ENCODE data around the gene PAQR9. TPM values are rescaled to one million over a fixed set of nuclear protein-coding genes. Genes with fewer than 3 reads are reported as not detected.

The PAQR9 gene
- total RNA-seq, 2 experiments from 2014 or later = not detected

DNA sequence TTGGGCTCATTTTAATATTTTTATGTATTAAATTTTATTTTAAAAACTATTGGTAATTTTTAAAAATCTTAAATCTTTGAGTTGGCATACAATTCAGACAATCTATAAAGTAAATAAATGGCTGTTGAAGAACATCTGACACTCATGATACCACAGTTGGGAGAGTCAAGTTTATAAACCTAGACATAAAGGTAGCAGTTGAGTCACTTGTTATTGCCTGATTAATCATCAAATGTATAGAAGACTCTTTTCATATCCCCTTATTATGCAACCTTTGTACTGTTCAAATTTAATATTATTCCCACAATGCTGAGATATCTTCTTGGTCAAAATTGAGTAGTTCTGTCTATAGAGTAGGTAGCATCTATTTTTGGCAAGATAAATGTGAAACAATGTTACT lies 19.6 kb downstream of the PAQR9 start:
- ChIA-PET CTCF (ENCODE audit: unreplicated experiment) (no interaction called here), POLR2A (no interaction called here)
- no peaks in the 10 kb centered on the region for H3K9me2 ChIP-seq (ENCODE audit: insufficient read depth, low read length)
- H3K79me2 ChIP-seq (ENCODE audit: insufficient read depth, low read depth, low read length) = no peaks in the 10 kb centered on the region
- H3K4me3 ChIP-seq (ENCODE audit: low read depth, low read length, poor library complexity, severe bottlenecking) = no peak overlapping the region
- intact Hi-C loops (cut with micrococcal nuclease; ENCODE audit: unreplicated experiment) = loop anchor here (1.0 kb wide), 1 partner anchor 36 kb away; no protein-coding TSS in a partner anchor
- no peaks in the 10 kb centered on the region for H3K4me1 ChIP-seq (ENCODE audit: insufficient read depth, low read length, poor library complexity, severe bottlenecking)
- TF ChIP-seq CTCF (conservative IDR thresholded peaks at IDR 0.05; ENCODE audit: low read length) (no peak), EZH2phosphoT487 (IDR thresholded peaks at IDR 0.05; ENCODE audit: borderline replicate concordance, low read depth, low read length) (no peak)
- H3K9me3 ChIP-seq (ENCODE audit: low read length) = no peaks in the 10 kb centered on the region
- H3K4me2 ChIP-seq (ENCODE audit: low read length) = no peak overlapping the region
- H3K27ac ChIP-seq (ENCODE audit: low read depth, low read length, poor library complexity, severe bottlenecking) = no peak overlapping the region
- BruUV-seq (replicated peaks) = no TSS peak
- no peak for DNase-seq (ENCODE audit: low spot score)
- no peaks in the 10 kb centered on the region for H4K20me1 ChIP-seq (ENCODE audit: insufficient read depth, low read length)
- H2AFZ ChIP-seq (ENCODE audit: low read length) = no peak overlapping the region
- H3K36me3 ChIP-seq (ENCODE audit: insufficient read depth, low read length) = no peaks in the 10 kb centered on the region

DNA sequence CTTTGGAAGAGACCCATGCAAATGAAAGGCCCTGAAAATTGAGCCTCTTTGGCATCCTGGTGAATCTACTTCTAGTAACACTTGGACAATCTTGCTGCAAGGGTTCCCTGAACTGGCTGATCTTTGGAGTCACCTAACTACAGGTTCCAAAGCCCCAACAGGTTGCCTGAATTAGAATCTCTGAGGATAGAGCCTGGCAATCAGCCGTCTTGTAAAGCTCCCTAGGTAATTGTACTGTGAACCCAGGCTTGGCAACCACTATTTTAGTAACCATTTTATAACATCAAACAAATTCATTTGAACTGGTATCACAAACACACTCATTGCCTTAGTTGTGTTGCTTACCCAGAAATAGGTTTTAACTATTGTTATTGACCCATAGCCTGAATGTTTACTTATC lies 20.1 kb downstream of the PAQR9 start:
- DNase-seq (ENCODE audit: low spot score) = no peak
- intact Hi-C loops (cut with micrococcal nuclease; ENCODE audit: unreplicated experiment) = loop anchor here (1.0 kb wide), 1 partner anchor 37 kb away; no protein-coding TSS in a partner anchor
- Histone ChIP-seq H2AFZ (ENCODE audit: low read length) (no peak overlapping the region), H3K9me3 (ENCODE audit: low read length) (no peaks in the 10 kb centered on the region), H3K4me2 (ENCODE audit: low read length) (no peak overlapping the region), H3K79me2 (ENCODE audit: insufficient read depth, low read depth, low read length) (no peaks in the 10 kb centered on the region), H3K9me2 (ENCODE audit: insufficient read depth, low read length) (no peaks in the 10 kb centered on the region), H4K20me1 (ENCODE audit: insufficient read depth, low read length) (no peaks in the 10 kb centered on the region), H3K4me3 (ENCODE audit: low read depth, low read length, poor library complexity, severe bottlenecking) (no peak overlapping the region), H3K4me1 (ENCODE audit: insufficient read depth, low read length, poor library complexity, severe bottlenecking) (no peaks in the 10 kb centered on the region), H3K36me3 (ENCODE audit: insufficient read depth, low read length) (no peaks in the 10 kb centered on the region), H3K27ac (ENCODE audit: low read depth, low read length, poor library complexity, severe bottlenecking) (no peak overlapping the region)
- ChIA-PET POLR2A (no interaction called here), CTCF (ENCODE audit: unreplicated experiment) (no interaction called here)
- BruUV-seq (replicated peaks) = no TSS peak
- no peak for TF ChIP-seq EZH2phosphoT487 (IDR thresholded peaks at IDR 0.05; ENCODE audit: borderline replicate concordance, low read depth, low read length)
- TF ChIP-seq CTCF (conservative IDR thresholded peaks at IDR 0.05; ENCODE audit: low read length) = no peak

DNA sequence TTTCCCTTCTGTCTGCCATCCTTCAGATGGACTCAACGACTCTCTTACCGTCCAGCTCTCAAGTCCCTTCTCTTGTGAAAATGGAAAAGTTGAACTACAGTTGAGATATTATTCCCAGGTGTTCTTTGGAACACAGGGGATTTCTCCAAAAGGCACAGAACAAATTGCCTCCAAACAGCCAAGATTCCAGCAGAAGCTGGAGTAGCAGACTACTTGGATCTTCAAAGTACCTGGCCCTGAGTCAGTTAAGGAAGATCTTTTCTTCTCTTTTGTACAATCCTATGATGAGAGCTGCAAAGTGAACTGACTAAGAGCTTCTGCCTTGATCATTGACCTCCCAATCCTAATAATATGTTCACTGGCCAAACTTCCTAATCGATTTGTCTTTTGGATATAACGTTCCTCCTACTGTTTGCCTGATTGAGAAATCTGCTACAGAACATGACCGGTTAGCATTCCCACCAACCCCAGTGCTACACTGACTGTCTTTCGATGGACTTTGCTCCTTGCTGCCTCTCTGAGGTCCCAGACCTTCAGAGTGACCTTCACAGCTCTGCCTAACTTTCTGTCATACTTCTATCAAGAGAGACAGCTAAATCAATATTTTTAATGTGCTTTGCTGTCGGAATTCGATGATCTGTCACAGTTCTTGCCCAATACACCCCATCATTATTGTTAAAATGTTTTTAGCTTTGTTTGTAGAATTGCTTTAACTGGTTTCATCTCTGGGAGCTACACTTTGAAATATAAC lies 21.9 kb downstream of the PAQR9 start:
- Histone ChIP-seq H3K4me1 (ENCODE audit: insufficient read depth, low read length, poor library complexity, severe bottlenecking) (no peaks in the 10 kb centered on the region), H3K4me2 (ENCODE audit: low read length) (no peak overlapping the region), H3K4me3 (ENCODE audit: low read depth, low read length, poor library complexity, severe bottlenecking) (no peak overlapping the region), H3K27ac (ENCODE audit: low read depth, low read length, poor library complexity, severe bottlenecking) (no peak overlapping the region), H4K20me1 (ENCODE audit: insufficient read depth, low read length) (no peaks in the 10 kb centered on the region), H3K9me2 (ENCODE audit: insufficient read depth, low read length) (no peaks in the 10 kb centered on the region), H3K36me3 (ENCODE audit: insufficient read depth, low read length) (no peaks in the 10 kb centered on the region), H2AFZ (ENCODE audit: low read length) (no peak overlapping the region), H3K9me3 (ENCODE audit: low read length) (no peaks in the 10 kb centered on the region), H3K79me2 (ENCODE audit: insufficient read depth, low read depth, low read length) (no peaks in the 10 kb centered on the region)
- intact Hi-C loops (cut with micrococcal nuclease; ENCODE audit: unreplicated experiment) = no loop called here
- TF ChIP-seq EZH2phosphoT487 (IDR thresholded peaks at IDR 0.05; ENCODE audit: borderline replicate concordance, low read depth, low read length) (no peak), CTCF (conservative IDR thresholded peaks at IDR 0.05; ENCODE audit: low read length) (no peak)
- CTCF ChIA-PET (ENCODE audit: unreplicated experiment) = no interaction called here
- POLR2A ChIA-PET = no interaction called here
- DNase-seq (ENCODE audit: low spot score) = no peak
- BruUV-seq (replicated peaks) = no TSS peak
